WTC11 (cell line): ENCODE measurements around the gene AFF2. TPM values are rescaled to one million over a fixed set of nuclear protein-coding genes. Genes with fewer than 3 reads are reported as not detected.

Experiments used
- ATAC-seq: fragments of 200-7000 bp; cut with Tn5 transposase; 2 replicates; pipeline ENCODE4 v1.10.0; 2021; ENCODE audit warnings: mild to moderate bottlenecking, moderate library complexity
- CTCF ChIA-PET: fragments of 300-600 bp; sonication (Branson Sonifier 250); formaldehyde crosslinking; loops from one replicate; lab custom pipeline; 2021; ENCODE audit warnings: antibody characterized with exemption; lab: Charles Lee
- POLR2A ChIA-PET: fragments of 350-600 bp; sonication (Branson Sonifier 250); formaldehyde crosslinking; loops from one replicate; lab custom pipeline; 2021; ENCODE audit warnings: antibody characterized with exemption; lab: Charles Lee
- DNase-seq: peaks from one replicate; pipeline ENCODE4 v3.0.0; 2021; ENCODE audit warnings: low spot score
- H3K27ac Mint-ChIP-seq: 2 replicates; pipeline ENCODE4 v1.8.0; 2021; ENCODE audit warnings: mixed read lengths
- H3K27me3 Mint-ChIP-seq: 2 replicates; pipeline ENCODE4 v1.8.0; 2021; ENCODE audit warnings: low read depth, mild to moderate bottlenecking, moderate library complexity, mixed read lengths
- H3K36me3 Mint-ChIP-seq: 2 replicates; pipeline ENCODE4 v1.8.0; 2021; ENCODE audit warnings: mixed read lengths
- H3K4me1 Mint-ChIP-seq: 2 replicates; pipeline ENCODE4 v1.8.0; 2022; ENCODE audit warnings: mixed read lengths
- H3K4me3 Mint-ChIP-seq: 2 replicates; pipeline ENCODE4 v1.8.0; 2021; ENCODE audit warnings: mild to moderate bottlenecking, moderate library complexity, mixed read lengths
- H3K9me3 Mint-ChIP-seq: 2 replicates; pipeline ENCODE4 v1.8.0; 2021; ENCODE audit warnings: mixed read lengths
- ESRRA ChIP-seq: sonication (generic); formaldehyde crosslinking; IDR thresholded peaks from 2 replicates; pipeline ENCODE4 v1.8.1; 2022; ENCODE audit warnings: mild to moderate bottlenecking, missing genetic modification reagents, borderline replicate concordance
- FOXJ3 ChIP-seq: sonication (generic); formaldehyde crosslinking; IDR thresholded peaks from 2 replicates; pipeline ENCODE4 v1.9.0; 2021; ENCODE audit warnings: missing genetic modification reagents, mild to moderate bottlenecking, borderline replicate concordance
- GRHL2 ChIP-seq: fragments of 250-450 bp; sonication (Bioruptor Pico); IDR thresholded peaks from 2 replicates; pipeline ENCODE4 v1.8.0; 2022; ENCODE audit warnings: mild to moderate bottlenecking, moderate library complexity; ENCODE audit not compliant: insufficient replicate concordance, severe bottlenecking
- IRF2 ChIP-seq: sonication (generic); formaldehyde crosslinking; IDR thresholded peaks from 2 replicates; pipeline ENCODE4 v1.8.0; 2022; ENCODE audit warnings: low read depth, missing genetic modification reagents, borderline replicate concordance
- SMAD3 ChIP-seq: sonication (generic); formaldehyde crosslinking; IDR thresholded peaks from 2 replicates; pipeline ENCODE4 v1.8.0; 2022; ENCODE audit warnings: missing genetic modification reagents, mild to moderate bottlenecking, borderline replicate concordance
- TP53 ChIP-seq: sonication (generic); formaldehyde crosslinking; IDR thresholded peaks from 2 replicates; pipeline ENCODE4 v1.8.1; 2023; ENCODE audit warnings: mild to moderate bottlenecking, missing genetic modification reagents
- ZNF121 ChIP-seq: sonication (generic); formaldehyde crosslinking; IDR thresholded peaks from 2 replicates; pipeline ENCODE4 v1.8.0; 2023; ENCODE audit warnings: missing genetic modification reagents
- total RNA-seq: library from RNA; stranded (reverse); gene quantifications from 3 replicates; pipeline ENCODE4 v1.2.3, GENCODE V29; 2021
- TF ChIP-seq, protein P1 (sequence below): sonication (generic); formaldehyde crosslinking; IDR thresholded peaks from 2 replicates; pipeline ENCODE4 v1.8.0; 2023; ENCODE audit warnings: missing genetic modification reagents
- TF ChIP-seq, protein P2 (sequence below): fragments of 250-450 bp; sonication (Bioruptor Pico); IDR thresholded peaks from 2 replicates; pipeline ENCODE4 v1.9.0; 2021; ENCODE audit warnings: mild to moderate bottlenecking
- TF ChIP-seq, protein P3 (sequence below): sonication (generic); formaldehyde crosslinking; IDR thresholded peaks from 2 replicates; pipeline ENCODE4 v1.8.1; 2023; ENCODE audit warnings: mild to moderate bottlenecking, missing genetic modification reagents
- TF ChIP-seq, protein P4 (sequence below): sonication (generic); formaldehyde crosslinking; IDR thresholded peaks from 2 replicates; pipeline ENCODE4 v1.8.1; 2022; ENCODE audit warnings: missing genetic modification reagents, borderline replicate concordance
- TF ChIP-seq, protein P5 (sequence below): fragments of 250-450 bp; sonication (Bioruptor Pico); IDR thresholded peaks from 2 replicates; pipeline ENCODE4 v2.1.2; 2022; ENCODE audit warnings: mild to moderate bottlenecking, moderate library complexity
- TF ChIP-seq, protein P6 (sequence below): sonication (generic); formaldehyde crosslinking; IDR thresholded peaks from 2 replicates; pipeline ENCODE4 v1.8.1; 2023; ENCODE audit warnings: mild to moderate bottlenecking, missing genetic modification reagents, borderline replicate concordance

AFF2 gene
- total RNA-seq, 1 experiment from 2014 or later = 7.6 TPM

DNA sequence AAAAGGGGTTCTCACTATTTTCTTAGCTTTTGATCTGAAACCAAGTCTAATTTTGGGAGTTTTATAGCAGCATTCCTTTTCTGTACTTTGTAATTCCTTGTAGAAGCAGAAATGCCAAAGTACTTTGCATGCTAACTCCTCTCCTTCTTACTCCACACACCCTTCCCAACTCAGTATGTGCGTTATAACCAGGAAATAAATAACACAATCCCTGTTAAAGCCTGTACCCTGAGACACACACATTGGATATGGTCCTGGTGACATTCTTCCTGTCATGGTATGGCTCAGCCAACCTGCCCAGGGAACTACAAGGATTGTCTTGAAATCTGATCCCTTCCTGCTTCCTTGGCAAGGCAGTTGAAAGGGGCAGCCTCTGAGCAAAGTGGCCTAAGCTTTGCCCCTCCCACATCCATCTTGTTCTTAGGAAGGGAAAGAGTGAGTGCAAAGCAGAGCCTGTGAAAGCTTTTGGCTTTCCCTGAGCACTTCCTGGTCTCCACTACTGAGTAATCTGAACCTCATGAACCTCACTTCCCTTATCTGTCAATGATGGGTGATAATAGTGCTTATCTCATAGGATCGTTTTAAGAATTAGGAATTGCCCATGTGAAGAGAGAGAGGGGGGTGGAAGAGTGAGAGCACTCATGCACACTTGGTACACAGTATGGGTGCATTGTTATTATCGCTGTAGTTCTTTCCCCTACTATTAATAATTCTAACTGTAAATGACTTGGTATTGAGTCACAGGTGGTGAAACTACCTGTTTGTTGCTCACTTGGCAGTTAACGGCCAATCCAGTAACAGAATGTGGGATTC, 109.3 kb downstream of the AFF2 start:
- TF ChIP-seq, protein P1, sequence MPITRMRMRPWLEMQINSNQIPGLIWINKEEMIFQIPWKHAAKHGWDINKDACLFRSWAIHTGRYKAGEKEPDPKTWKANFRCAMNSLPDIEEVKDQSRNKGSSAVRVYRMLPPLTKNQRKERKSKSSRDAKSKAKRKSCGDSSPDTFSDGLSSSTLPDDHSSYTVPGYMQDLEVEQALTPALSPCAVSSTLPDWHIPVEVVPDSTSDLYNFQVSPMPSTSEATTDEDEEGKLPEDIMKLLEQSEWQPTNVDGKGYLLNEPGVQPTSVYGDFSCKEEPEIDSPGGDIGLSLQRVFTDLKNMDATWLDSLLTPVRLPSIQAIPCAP (CRISPR knock-in tag) = no peak
- TF ChIP-seq IRF2 (CRISPR knock-in tag) (no peak), FOXJ3 (no peak), ZNF121 (CRISPR knock-in tag) (no peak)
- TF ChIP-seq, protein P2, sequence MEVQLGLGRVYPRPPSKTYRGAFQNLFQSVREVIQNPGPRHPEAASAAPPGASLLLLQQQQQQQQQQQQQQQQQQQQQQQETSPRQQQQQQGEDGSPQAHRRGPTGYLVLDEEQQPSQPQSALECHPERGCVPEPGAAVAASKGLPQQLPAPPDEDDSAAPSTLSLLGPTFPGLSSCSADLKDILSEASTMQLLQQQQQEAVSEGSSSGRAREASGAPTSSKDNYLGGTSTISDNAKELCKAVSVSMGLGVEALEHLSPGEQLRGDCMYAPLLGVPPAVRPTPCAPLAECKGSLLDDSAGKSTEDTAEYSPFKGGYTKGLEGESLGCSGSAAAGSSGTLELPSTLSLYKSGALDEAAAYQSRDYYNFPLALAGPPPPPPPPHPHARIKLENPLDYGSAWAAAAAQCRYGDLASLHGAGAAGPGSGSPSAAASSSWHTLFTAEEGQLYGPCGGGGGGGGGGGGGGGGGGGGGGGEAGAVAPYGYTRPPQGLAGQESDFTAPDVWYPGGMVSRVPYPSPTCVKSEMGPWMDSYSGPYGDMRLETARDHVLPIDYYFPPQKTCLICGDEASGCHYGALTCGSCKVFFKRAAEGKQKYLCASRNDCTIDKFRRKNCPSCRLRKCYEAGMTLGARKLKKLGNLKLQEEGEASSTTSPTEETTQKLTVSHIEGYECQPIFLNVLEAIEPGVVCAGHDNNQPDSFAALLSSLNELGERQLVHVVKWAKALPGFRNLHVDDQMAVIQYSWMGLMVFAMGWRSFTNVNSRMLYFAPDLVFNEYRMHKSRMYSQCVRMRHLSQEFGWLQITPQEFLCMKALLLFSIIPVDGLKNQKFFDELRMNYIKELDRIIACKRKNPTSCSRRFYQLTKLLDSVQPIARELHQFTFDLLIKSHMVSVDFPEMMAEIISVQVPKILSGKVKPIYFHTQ (CRISPR knock-in tag) = no peak
- TF ChIP-seq, protein P3, sequence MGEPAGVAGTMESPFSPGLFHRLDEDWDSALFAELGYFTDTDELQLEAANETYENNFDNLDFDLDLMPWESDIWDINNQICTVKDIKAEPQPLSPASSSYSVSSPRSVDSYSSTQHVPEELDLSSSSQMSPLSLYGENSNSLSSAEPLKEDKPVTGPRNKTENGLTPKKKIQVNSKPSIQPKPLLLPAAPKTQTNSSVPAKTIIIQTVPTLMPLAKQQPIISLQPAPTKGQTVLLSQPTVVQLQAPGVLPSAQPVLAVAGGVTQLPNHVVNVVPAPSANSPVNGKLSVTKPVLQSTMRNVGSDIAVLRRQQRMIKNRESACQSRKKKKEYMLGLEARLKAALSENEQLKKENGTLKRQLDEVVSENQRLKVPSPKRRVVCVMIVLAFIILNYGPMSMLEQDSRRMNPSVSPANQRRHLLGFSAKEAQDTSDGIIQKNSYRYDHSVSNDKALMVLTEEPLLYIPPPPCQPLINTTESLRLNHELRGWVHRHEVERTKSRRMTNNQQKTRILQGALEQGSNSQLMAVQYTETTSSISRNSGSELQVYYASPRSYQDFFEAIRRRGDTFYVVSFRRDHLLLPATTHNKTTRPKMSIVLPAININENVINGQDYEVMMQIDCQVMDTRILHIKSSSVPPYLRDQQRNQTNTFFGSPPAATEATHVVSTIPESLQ (CRISPR knock-in tag) = no peak
- TF ChIP-seq, protein P4, sequence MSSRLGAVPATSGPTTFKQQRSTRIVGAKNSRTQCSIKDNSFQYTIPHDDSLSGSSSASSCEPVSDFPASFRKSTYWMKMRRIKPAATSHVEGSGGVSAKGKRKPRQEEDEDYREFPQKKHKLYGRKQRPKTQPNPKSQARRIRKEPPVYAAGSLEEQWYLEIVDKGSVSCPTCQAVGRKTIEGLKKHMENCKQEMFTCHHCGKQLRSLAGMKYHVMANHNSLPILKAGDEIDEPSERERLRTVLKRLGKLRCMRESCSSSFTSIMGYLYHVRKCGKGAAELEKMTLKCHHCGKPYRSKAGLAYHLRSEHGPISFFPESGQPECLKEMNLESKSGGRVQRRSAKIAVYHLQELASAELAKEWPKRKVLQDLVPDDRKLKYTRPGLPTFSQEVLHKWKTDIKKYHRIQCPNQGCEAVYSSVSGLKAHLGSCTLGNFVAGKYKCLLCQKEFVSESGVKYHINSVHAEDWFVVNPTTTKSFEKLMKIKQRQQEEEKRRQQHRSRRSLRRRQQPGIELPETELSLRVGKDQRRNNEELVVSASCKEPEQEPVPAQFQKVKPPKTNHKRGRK (CRISPR knock-in tag) = no peak
- TF ChIP-seq, protein P5, sequence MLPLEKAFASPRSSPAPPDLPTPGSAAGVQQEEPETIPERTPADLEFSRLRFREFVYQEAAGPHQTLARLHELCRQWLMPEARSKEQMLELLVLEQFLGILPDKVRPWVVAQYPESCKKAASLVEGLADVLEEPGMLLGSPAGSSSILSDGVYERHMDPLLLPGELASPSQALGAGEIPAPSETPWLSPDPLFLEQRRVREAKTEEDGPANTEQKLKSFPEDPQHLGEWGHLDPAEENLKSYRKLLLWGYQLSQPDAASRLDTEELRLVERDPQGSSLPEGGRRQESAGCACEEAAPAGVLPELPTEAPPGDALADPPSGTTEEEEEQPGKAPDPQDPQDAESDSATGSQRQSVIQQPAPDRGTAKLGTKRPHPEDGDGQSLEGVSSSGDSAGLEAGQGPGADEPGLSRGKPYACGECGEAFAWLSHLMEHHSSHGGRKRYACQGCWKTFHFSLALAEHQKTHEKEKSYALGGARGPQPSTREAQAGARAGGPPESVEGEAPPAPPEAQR (CRISPR knock-in tag) = no peak
- TF ChIP-seq, all 79 proteins: peak for 0
- DNase-seq (peak; percentile 29), ATAC-seq (peak; percentile 100)
- Mint-ChIP-seq H3K4me1 (peaks cover 22% of the 10 kb centered on the region), H3K36me3 (no peaks in the 10 kb centered on the region), H3K27ac (peak overlapping the region; percentile 70; the same call in 1 of the 2 replicates), H3K4me3 (no peak overlapping the region), H3K9me3 (peaks cover 5% of the 10 kb centered on the region), H3K27me3 (no peaks in the 10 kb centered on the region)
- CTCF ChIA-PET = interaction anchor here (0.5 kb wide), 1 partner anchor 213 kb away, joined by 3 read pairs; no protein-coding TSS in a partner anchor
- POLR2A ChIA-PET = no interaction called here

DNA sequence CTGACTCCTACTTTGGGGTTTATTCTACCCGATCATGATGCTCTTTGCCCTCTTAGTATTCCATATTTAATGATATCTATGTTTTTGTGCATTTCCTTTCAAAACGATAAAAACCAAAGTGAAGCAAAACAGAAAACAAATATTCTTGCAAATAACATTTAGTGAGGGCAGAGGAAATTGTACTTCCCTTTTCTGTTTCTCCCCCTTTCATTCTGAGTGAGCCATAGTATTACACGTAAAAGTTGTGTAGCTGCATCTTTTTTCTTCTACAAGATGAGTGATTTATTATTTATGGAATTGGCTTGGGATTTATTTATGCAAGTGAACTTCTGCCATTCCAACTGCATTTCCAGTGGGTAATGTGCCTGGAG, 109.9 kb downstream of the AFF2 start:
- ATAC-seq = no peak
- CTCF ChIA-PET = no interaction called here
- DNase-seq = no peak
- no peaks in the 10 kb centered on the region for H3K36me3 Mint-ChIP-seq
- H3K4me1 Mint-ChIP-seq = peaks cover 27% of the 10 kb centered on the region
- H3K27ac Mint-ChIP-seq = no peak overlapping the region
- H3K27me3 Mint-ChIP-seq = no peaks in the 10 kb centered on the region
- POLR2A ChIA-PET = no interaction called here
- H3K4me3 Mint-ChIP-seq = no peak overlapping the region
- peaks cover 5% of the 10 kb centered on the region for H3K9me3 Mint-ChIP-seq
- TF ChIP-seq GRHL2 (CRISPR knock-in tag) (no peak), ESRRA (no peak), ZNF121 (CRISPR knock-in tag) (no peak), TP53 (CRISPR knock-in tag) (no peak), SMAD3 (CRISPR knock-in tag) (no peak)
- TF ChIP-seq, protein P6, sequence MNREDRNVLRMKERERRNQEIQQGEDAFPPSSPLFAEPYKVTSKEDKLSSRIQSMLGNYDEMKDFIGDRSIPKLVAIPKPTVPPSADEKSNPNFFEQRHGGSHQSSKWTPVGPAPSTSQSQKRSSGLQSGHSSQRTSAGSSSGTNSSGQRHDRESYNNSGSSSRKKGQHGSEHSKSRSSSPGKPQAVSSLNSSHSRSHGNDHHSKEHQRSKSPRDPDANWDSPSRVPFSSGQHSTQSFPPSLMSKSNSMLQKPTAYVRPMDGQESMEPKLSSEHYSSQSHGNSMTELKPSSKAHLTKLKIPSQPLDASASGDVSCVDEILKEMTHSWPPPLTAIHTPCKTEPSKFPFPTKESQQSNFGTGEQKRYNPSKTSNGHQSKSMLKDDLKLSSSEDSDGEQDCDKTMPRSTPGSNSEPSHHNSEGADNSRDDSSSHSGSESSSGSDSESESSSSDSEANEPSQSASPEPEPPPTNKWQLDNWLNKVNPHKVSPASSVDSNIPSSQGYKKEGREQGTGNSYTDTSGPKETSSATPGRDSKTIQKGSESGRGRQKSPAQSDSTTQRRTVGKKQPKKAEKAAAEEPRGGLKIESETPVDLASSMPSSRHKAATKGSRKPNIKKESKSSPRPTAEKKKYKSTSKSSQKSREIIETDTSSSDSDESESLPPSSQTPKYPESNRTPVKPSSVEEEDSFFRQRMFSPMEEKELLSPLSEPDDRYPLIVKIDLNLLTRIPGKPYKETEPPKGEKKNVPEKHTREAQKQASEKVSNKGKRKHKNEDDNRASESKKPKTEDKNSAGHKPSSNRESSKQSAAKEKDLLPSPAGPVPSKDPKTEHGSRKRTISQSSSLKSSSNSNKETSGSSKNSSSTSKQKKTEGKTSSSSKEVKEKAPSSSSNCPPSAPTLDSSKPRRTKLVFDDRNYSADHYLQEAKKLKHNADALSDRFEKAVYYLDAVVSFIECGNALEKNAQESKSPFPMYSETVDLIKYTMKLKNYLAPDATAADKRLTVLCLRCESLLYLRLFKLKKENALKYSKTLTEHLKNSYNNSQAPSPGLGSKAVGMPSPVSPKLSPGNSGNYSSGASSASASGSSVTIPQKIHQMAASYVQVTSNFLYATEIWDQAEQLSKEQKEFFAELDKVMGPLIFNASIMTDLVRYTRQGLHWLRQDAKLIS = no peak
- TF ChIP-seq, protein P2 (CRISPR knock-in tag) = no peak
- TF ChIP-seq, protein P4 (CRISPR knock-in tag) = no peak
